GM12875 (cell line): ENCODE data around the gene ASTN2.
A peak's percentile ranks its signal among the peaks of the same experiment; 100 is the strongest.
"Not testable (repeated sequence)": the region's sequence is repeated elsewhere in the genome, so short reads cannot be mapped to it uniquely, and the experiment has no call there.

Experiments
- H3K4me3 ChIP-seq: one replicate; pipeline ENCODE4 v1.5.1; 2011; ENCODE audit warnings: low read depth, low read length, control low read depth
- TF ChIP-seq, protein P1 (sequence below): IDR thresholded peaks from 2 replicates; pipeline ENCODE4 v1.5.1; 2011; ENCODE audit warnings: low read depth, mild to moderate bottlenecking, control low read depth, inconsistent platforms, low read length, moderate library complexity, borderline replicate concordance; ENCODE audit not compliant: insufficient read depth

The ASTN2 gene

DNA sequence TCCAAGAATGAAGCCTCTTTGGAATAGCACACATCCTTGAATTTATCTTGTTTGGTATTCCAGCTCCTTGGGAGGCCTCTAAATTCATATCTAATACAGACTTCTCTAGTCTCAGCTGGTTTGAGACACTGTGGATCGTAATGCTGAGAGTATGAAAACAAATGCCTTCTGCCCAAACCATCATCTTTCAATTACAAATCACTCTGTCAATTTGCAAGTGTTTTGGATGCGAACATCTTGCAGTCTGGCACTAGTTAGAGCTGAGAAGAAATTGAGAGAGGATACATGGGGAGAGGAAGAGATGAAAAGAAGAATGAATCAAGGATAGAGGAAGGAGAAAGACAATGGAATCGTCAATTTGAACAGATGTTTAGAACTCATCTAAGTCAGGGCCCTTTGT, 342.6 kb downstream of the ASTN2 start:
- no peak overlapping the region for H3K4me3 ChIP-seq
- TF ChIP-seq, protein P1, sequence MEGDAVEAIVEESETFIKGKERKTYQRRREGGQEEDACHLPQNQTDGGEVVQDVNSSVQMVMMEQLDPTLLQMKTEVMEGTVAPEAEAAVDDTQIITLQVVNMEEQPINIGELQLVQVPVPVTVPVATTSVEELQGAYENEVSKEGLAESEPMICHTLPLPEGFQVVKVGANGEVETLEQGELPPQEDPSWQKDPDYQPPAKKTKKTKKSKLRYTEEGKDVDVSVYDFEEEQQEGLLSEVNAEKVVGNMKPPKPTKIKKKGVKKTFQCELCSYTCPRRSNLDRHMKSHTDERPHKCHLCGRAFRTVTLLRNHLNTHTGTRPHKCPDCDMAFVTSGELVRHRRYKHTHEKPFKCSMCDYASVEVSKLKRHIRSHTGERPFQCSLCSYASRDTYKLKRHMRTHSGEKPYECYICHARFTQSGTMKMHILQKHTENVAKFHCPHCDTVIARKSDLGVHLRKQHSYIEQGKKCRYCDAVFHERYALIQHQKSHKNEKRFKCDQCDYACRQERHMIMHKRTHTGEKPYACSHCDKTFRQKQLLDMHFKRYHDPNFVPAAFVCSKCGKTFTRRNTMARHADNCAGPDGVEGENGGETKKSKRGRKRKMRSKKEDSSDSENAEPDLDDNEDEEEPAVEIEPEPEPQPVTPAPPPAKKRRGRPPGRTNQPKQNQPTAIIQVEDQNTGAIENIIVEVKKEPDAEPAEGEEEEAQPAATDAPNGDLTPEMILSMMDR: no peak

DNA sequence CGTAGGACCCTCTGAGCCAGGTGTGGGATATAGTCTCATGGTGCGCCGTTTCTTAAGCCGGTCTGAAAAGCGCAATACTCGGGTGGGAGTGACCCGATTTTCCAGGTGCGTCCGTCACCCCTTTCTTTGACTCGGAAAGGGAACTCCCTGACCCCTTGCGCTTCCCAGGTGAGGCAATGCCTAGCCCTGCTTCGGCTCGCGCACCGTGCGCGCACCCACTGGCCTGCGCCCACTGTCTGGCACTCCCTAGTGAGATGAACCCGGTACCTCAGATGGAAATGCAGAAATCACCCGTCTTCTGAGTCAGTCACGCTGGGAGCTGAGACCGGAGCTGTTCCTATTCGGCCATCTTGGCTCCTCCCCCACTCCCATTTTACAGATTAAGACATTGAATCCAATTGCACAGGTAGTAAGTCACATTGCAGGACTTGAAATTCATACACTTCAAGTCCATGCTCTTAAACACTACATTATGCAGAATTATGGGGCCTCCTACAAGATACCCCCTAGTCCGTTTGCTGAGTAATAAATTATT, 343.1 kb downstream of the ASTN2 start:
- H3K4me3 ChIP-seq: not testable (repeated sequence)

DNA sequence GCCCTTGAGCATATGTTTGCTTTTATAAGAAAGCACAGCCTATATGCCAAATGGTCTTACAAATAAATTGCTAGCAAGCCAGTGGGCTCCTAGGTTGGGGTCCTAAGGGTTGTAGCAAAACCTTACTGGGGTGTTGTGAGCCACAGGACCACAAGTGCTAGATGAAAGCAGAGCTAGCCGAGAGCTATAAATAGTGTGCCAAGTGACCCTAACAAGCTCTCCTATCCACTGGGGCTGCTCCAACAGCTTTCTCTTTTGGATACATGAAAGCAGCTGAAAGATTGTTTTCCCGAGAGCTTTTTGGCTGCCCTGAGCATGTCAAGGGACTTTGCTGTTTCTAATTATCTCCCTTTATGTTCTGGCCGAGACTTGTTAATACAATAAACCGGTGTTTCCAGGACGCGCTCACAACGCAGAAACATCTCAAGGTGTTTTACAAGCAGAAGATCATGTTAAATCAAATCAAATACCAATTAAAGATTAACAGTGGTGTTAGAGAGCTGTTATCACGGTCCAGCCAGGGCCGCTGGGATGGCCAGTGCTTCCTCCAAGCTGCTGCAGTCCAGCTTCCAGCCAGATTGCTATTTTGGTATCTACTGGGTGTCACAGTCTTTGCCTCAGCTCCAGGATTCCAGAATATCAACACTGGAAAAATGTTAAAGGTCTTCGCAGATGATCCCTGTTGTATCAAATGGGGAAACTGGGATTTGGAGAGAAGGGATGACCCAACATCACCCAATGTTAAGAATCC, 351.0 kb downstream of the ASTN2 start:
- TF ChIP-seq, protein P1: no peak
- H3K4me3 ChIP-seq: no peak overlapping the region

DNA sequence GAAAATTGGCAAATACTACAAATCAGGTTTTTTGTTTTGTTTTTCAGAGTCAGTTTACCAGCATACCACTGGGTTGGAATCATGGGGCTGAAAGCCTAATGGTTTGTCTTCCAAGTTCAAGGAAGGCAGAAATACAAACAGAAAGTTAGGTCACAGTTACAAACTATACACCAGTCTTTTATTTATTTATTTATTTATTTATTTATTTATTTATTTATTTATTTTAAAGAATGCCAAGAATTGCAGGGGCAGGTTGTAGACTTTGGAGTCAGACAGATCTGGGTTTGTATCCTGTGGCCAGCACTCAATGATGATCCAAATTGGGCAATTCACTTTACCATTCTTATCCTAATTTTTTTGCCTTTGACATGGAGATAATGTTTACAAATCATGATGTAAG, 353.9 kb downstream of the ASTN2 start:
- TF ChIP-seq, protein P1: no peak

DNA sequence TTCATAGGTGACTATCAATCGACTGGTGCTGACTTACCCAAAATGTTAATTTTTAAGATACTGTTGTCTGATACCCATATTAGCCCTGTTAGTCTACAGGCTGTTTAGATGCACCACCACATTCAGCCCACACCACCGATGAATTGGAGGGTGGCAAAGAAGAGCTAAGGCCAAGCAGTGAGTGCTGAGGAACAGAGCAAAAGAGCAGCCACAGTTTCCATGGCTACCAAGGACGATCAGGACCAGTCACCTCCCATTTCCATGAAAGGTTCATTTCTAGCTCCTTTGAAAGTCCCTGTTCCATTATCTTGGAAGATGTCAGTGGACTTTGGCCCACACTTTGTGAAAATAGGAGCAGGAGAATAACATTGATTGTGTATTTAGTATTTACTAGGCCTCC, 364.9 kb downstream of the ASTN2 start:
- TF ChIP-seq, protein P1: no peak
- H3K4me3 ChIP-seq: no peak overlapping the region

More for the DNA sequence above, 353.9 kb downstream of the ASTN2 start:
- no peak overlapping the region for H3K4me3 ChIP-seq

DNA sequence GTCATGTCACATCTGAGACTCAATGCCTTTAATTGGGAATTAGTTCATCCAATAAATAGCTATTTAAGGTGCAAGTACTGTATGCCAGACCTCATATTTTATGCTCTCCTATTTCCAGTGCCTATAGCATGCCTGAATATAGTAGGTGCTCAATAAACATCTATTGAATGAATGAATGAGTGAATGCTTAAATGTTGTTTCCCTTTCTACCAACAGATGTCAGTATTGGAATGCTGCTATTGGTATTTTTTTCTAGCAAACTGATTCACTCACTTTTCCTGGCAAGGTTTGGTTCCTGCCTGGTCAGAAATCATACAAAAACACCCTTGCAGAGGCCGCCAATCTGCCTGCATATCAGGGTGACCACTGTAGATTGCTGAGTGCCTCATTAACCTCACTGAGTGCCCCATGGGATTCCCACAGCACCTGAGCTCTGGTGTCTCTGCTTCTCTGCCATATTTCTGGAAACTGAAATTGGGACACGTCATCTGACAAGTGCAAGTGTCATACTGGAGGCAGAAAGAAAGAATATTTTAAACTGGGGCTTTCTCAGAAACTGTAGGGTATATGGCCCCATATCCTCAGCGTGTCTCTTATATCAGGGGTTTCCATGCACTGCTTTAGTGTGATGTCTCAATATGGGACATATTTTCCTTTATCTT, 368.1 kb downstream of the ASTN2 start:
- no peak overlapping the region for H3K4me3 ChIP-seq
- TF ChIP-seq, protein P1: 0 out of 2 replicates have a peak, but pooled peaks have one; percentile 21

DNA sequence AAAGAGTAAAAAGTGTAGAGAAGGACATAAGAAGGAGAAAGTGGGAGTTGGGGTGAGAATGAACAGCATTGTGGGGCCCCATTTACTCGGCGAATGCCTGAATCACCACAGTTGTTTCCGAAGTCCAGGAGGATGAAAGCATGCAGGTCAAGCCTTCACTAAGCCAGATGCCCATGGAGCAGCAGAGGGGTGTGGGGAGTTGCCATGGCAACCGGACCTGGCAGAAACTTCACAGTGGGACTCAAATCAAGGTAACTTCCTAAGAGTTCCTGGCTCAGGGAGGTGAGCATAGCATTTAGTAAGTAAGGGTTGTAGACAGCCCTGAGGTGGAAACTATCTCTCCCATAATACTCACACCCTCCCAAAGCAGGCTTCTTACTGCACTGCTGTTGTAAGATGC, 370.6 kb downstream of the ASTN2 start:
- TF ChIP-seq, protein P1: no peak
- H3K4me3 ChIP-seq: no peak overlapping the region
